ENCODE results near the gene RHO.
"Not testable (repeated sequence)": the region's sequence is repeated elsewhere in the genome, so short reads cannot be mapped to it uniquely, and the experiment has no call there.

RHO gene

GRCh38 chr3:129506231-129506742 is 22.2 kb upstream of the RHO start:
- Mint-ChIP-seq H3K4me3 (no peak overlapping the region), H3K9me3 (no peaks in the 10 kb centered on the region), H3K36me3 (ENCODE audit: low read depth) (no peaks in the 10 kb centered on the region)

GRCh38 chr3:129507181-129507831 is 21.1 kb upstream of the RHO start:
- Mint-ChIP-seq H3K27me3 (ENCODE audit: low read depth) (no peaks in the 10 kb centered on the region), H3K27ac (no peak overlapping the region)

More at GRCh38 chr3:129506231-129506742, 22.2 kb upstream of the RHO start:
- DNase-seq (ENCODE audit: low spot score) = no peak
- peaks cover 3% of the 10 kb centered on the region for H3K4me1 Mint-ChIP-seq (ENCODE audit: low read depth)
- H3K27ac Mint-ChIP-seq = no peak overlapping the region
- H3K27me3 Mint-ChIP-seq (ENCODE audit: low read depth) = no peaks in the 10 kb centered on the region

GRCh38 chr3:129512595-129512994 is 15.8 kb upstream of the RHO start:
- Mint-ChIP-seq H3K4me1 (ENCODE audit: low read depth) (peaks cover 3% of the 10 kb centered on the region), H3K9me3 (no peaks in the 10 kb centered on the region), H3K36me3 (ENCODE audit: low read depth) (no peaks in the 10 kb centered on the region)

More at GRCh38 chr3:129507181-129507831, 21.1 kb upstream of the RHO start:
- Mint-ChIP-seq H3K36me3 (ENCODE audit: low read depth) (no peaks in the 10 kb centered on the region), H3K4me3 (no peak overlapping the region), H3K9me3 (no peaks in the 10 kb centered on the region), H3K4me1 (ENCODE audit: low read depth) (peaks cover 3% of the 10 kb centered on the region)
- no peak for DNase-seq (ENCODE audit: low spot score)

GRCh38 chr3:129513705-129514104 is 14.7 kb upstream of the RHO start:
- Mint-ChIP-seq H3K4me3 (no peak overlapping the region), H3K36me3 (ENCODE audit: low read depth) (no peaks in the 10 kb centered on the region), H3K27me3 (ENCODE audit: low read depth) (no peaks in the 10 kb centered on the region), H3K27ac (no peak overlapping the region), H3K9me3 (no peaks in the 10 kb centered on the region), H3K4me1 (ENCODE audit: low read depth) (peaks cover 3% of the 10 kb centered on the region)
- DNase-seq (ENCODE audit: low spot score) = no peak

More at GRCh38 chr3:129512595-129512994, 15.8 kb upstream of the RHO start:
- DNase-seq (ENCODE audit: low spot score) = no peak
- Mint-ChIP-seq H3K4me3 (no peak overlapping the region), H3K27me3 (ENCODE audit: low read depth) (no peaks in the 10 kb centered on the region), H3K27ac (no peak overlapping the region)

- H3K36me3 Mint-ChIP-seq (ENCODE audit: low read depth) = no peaks in the 10 kb centered on the region
- no peak for DNase-seq (ENCODE audit: low spot score)
- no peak overlapping the region for H3K4me3 Mint-ChIP-seq
- H3K27ac Mint-ChIP-seq = no peak overlapping the region
- peaks cover 3% of the 10 kb centered on the region for H3K4me1 Mint-ChIP-seq (ENCODE audit: low read depth)
- H3K27me3 Mint-ChIP-seq (ENCODE audit: low read depth) = no peaks in the 10 kb centered on the region
- no peaks in the 10 kb centered on the region for H3K9me3 Mint-ChIP-seq
Measured at GRCh38 chr3:129514110-129514509, 14.3 kb upstream of the RHO start.

- Mint-ChIP-seq H3K36me3 (ENCODE audit: low read depth) (no peaks in the 10 kb centered on the region), H3K9me3 (no peaks in the 10 kb centered on the region), H3K27me3 (ENCODE audit: low read depth) (no peaks in the 10 kb centered on the region), H3K4me1 (ENCODE audit: low read depth) (peaks cover 3% of the 10 kb centered on the region), H3K4me3 (no peak overlapping the region), H3K27ac (no peak overlapping the region)
- DNase-seq (ENCODE audit: low spot score) = no peak
Measured at GRCh38 chr3:129514563-129514962, 13.9 kb upstream of the RHO start.

GRCh38 chr3:129515108-129515820 is 13.2 kb upstream of the RHO start:
- H3K27ac Mint-ChIP-seq; H3K27me3 Mint-ChIP-seq (ENCODE audit: low read depth); DNase-seq (ENCODE audit: low spot score); H3K4me3 Mint-ChIP-seq; H3K36me3 Mint-ChIP-seq (ENCODE audit: low read depth); H3K9me3 Mint-ChIP-seq; H3K4me1 Mint-ChIP-seq (ENCODE audit: low read depth): not testable (repeated sequence)

- not testable (repeated sequence) for H3K27ac Mint-ChIP-seq; H3K4me3 Mint-ChIP-seq; H3K27me3 Mint-ChIP-seq (ENCODE audit: low read depth); H3K4me1 Mint-ChIP-seq (ENCODE audit: low read depth); H3K9me3 Mint-ChIP-seq; DNase-seq (ENCODE audit: low spot score); H3K36me3 Mint-ChIP-seq (ENCODE audit: low read depth)
Measured at GRCh38 chr3:129515821-129516432, 12.5 kb upstream of the RHO start.

- H3K4me1 Mint-ChIP-seq (ENCODE audit: low read depth) = no peaks in the 10 kb centered on the region
- DNase-seq (ENCODE audit: low spot score) = no peak
- no peaks in the 10 kb centered on the region for H3K27me3 Mint-ChIP-seq (ENCODE audit: low read depth)
- no peak overlapping the region for H3K27ac Mint-ChIP-seq
- no peaks in the 10 kb centered on the region for H3K9me3 Mint-ChIP-seq
- no peak overlapping the region for H3K4me3 Mint-ChIP-seq
- H3K36me3 Mint-ChIP-seq (ENCODE audit: low read depth) = no peaks in the 10 kb centered on the region
Measured at GRCh38 chr3:129517516-129517915, 10.9 kb upstream of the RHO start.

- Mint-ChIP-seq H3K27ac (no peak overlapping the region), H3K9me3 (no peaks in the 10 kb centered on the region), H3K36me3 (ENCODE audit: low read depth) (no peaks in the 10 kb centered on the region)
Measured at GRCh38 chr3:129518038-129518561, 10.3 kb upstream of the RHO start.

GRCh38 chr3:129518581-129518980 is 9.9 kb upstream of the RHO start:
- H3K9me3 Mint-ChIP-seq = no peaks in the 10 kb centered on the region
- H3K4me1 Mint-ChIP-seq (ENCODE audit: low read depth) = no peaks in the 10 kb centered on the region
- H3K27me3 Mint-ChIP-seq (ENCODE audit: low read depth) = no peaks in the 10 kb centered on the region
- DNase-seq (ENCODE audit: low spot score) = no peak
- H3K4me3 Mint-ChIP-seq = no peak overlapping the region
- no peaks in the 10 kb centered on the region for H3K36me3 Mint-ChIP-seq (ENCODE audit: low read depth)
- no peak overlapping the region for H3K27ac Mint-ChIP-seq

More at GRCh38 chr3:129518038-129518561, 10.3 kb upstream of the RHO start:
- Mint-ChIP-seq H3K4me1 (ENCODE audit: low read depth) (no peaks in the 10 kb centered on the region), H3K4me3 (no peak overlapping the region), H3K27me3 (ENCODE audit: low read depth) (no peaks in the 10 kb centered on the region)
- DNase-seq (ENCODE audit: low spot score) = no peak

- Mint-ChIP-seq H3K4me1 (ENCODE audit: low read depth) (no peaks in the 10 kb centered on the region), H3K27ac (no peak overlapping the region), H3K27me3 (ENCODE audit: low read depth) (no peaks in the 10 kb centered on the region), H3K9me3 (no peaks in the 10 kb centered on the region), H3K36me3 (ENCODE audit: low read depth) (no peaks in the 10 kb centered on the region), H3K4me3 (no peak overlapping the region)
- DNase-seq (ENCODE audit: low spot score) = no peak
Measured at GRCh38 chr3:129519449-129519848, 9.0 kb upstream of the RHO start.

GRCh38 chr3:129519896-129520715 is 8.3 kb upstream of the RHO start:
- Mint-ChIP-seq H3K4me3 (no peak overlapping the region), H3K36me3 (ENCODE audit: low read depth) (no peaks in the 10 kb centered on the region), H3K27ac (no peak overlapping the region)

More at GRCh38 chr3:129519896-129520715, 8.3 kb upstream of the RHO start:
- DNase-seq (ENCODE audit: low spot score) = no peak
- Mint-ChIP-seq H3K4me1 (ENCODE audit: low read depth) (no peaks in the 10 kb centered on the region), H3K27me3 (ENCODE audit: low read depth) (no peaks in the 10 kb centered on the region), H3K9me3 (no peaks in the 10 kb centered on the region)
